Subcutaneous adipose tissue (tissue), 4 donors: ENCODE measurements around the gene OCRL. TPM values are rescaled to one million over a fixed set of nuclear protein-coding genes. Genes with fewer than 3 reads are reported as not detected.

Experiments used
- total RNA-seq, 4 donors: library from RNA; depleted of rRNA; stranded (reverse); fragments of >200 nt; gene quantifications; one replicate each; pipeline ENCODE4 v1.1.0, GENCODE V29; 2016
- TF ChIP-seq, protein P1 (sequence below): fragments of 450-650 bp; IDR thresholded peaks from one replicate; pipeline ENCODE4 v1.5.1; 2016; ENCODE audit warnings: low read depth, mild to moderate bottlenecking, control low read depth, antibody characterized with exemption, moderate library complexity

Gene OCRL
- total RNA-seq, 4 donors from 2014 or later, result 20.3 to 25.7 (median 22.0) TPM

DNA sequence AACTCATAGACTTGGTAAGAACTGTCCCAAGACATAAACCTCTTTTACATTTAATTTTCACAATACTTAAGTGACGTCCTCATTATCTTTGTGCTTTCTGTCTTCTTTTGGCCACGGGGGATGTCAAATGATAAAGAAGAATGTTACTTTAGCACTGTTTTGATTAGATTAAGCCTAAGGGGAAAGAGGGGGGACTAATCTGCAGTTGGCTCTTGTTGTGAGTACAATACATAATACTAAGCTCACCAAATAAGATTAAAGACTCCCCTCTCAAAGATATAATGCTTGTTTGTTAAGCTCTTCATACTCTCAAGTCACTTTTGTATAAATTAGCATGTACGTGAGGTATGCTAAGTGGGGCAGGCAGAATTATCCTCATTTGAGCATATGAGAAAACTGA, 36.5 kb downstream of the OCRL start:
- TF ChIP-seq, protein P1, sequence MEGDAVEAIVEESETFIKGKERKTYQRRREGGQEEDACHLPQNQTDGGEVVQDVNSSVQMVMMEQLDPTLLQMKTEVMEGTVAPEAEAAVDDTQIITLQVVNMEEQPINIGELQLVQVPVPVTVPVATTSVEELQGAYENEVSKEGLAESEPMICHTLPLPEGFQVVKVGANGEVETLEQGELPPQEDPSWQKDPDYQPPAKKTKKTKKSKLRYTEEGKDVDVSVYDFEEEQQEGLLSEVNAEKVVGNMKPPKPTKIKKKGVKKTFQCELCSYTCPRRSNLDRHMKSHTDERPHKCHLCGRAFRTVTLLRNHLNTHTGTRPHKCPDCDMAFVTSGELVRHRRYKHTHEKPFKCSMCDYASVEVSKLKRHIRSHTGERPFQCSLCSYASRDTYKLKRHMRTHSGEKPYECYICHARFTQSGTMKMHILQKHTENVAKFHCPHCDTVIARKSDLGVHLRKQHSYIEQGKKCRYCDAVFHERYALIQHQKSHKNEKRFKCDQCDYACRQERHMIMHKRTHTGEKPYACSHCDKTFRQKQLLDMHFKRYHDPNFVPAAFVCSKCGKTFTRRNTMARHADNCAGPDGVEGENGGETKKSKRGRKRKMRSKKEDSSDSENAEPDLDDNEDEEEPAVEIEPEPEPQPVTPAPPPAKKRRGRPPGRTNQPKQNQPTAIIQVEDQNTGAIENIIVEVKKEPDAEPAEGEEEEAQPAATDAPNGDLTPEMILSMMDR, result no peak

DNA sequence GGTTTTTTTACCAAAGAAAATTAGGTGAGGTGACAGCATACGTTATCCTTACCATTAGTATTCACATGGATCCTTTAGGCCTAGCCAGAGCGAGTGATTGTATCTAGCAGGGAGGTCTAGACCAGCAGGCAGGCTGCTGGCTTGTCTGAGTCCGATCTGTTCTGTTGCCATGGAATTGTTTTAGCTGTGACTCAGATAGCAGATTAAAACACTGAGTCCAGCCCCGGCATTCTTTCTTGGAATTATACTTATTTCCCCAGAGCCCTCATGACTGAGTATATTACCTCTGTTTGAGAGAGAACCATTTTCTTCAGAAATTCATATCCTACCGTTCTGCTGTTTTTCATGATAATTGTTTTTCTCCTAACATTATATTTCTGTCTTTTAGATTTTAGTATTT, 37.4 kb downstream of the OCRL start:
- TF ChIP-seq, protein P1, result no peak

DNA sequence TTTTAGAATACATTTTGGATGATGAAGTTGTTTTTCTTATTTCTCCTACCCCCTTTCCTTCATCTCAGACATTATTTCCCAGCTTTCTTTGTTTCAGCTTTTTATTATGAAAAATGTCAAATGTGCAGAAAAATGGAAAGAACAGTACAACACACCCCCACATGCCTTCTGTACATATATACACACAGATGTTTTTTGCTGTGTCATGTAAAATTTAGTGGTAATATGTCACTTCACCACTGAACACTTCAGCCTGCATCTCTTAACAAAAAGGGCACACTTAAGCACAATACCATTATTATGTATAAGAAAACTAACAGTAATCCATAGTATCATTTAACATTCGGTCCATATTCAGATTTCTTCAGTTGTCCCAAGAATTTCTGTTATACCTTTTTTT, 37.8 kb downstream of the OCRL start:
- TF ChIP-seq, protein P1, result no peak

DNA sequence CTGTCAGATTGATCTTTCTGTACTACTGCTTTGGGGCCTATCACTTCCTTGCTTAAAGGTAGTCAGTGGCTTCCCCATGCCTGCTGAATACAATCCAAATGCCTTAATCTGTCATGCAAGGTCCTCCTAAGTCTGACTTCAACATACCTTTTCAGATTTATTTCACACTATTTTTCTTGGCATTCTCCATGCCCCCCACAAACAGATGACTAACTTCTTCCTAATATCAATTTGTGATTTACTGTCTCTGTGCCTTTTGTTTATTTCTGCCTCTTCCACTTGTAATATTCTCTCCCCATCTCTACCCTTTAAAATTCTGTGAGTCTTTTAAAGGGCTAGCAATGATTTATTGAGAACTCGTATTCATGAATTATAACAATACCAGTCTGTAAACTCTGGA, 41.8 kb downstream of the OCRL start:
- TF ChIP-seq, protein P1, result no peak

DNA sequence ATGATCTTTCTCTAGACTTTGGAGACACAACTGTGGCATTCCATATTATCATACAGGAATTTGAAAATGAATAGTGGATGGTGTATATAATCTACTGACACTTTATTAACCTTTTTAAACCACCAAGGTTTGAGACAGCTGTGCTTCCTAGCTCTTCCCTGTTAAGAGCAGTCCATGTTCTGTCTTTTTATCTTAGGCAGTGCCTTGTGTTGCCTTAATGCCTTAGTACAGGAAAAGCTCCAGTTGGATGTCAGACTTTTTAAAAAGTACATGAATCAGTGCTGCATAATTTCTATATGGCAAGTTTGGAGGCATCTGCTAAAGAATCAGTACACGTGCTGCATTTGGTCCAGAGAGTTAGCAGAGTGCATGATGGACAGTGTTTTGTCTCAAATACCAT, 45.1 kb downstream of the OCRL start:
- TF ChIP-seq, protein P1, result no peak

DNA sequence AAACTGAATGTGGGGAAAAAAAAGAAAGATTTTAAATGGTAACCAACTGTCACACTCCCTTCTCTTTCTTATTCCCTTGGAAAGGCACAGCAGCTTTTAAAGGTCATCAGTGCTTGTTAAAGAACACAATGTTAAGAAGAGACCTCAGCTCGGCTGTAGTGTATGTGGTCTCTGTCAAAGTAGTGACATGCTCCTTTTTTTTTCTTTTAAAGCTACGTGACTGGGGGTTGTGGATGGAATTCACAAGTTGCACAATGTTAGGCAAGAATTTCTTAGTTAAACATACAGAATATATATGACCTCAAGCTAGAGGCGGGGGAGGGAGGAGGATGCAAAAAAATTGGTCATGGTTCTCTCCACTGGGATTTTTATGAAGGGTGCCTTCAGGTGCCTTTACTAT, 45.6 kb downstream of the OCRL start:
- TF ChIP-seq, protein P1, result no peak

DNA sequence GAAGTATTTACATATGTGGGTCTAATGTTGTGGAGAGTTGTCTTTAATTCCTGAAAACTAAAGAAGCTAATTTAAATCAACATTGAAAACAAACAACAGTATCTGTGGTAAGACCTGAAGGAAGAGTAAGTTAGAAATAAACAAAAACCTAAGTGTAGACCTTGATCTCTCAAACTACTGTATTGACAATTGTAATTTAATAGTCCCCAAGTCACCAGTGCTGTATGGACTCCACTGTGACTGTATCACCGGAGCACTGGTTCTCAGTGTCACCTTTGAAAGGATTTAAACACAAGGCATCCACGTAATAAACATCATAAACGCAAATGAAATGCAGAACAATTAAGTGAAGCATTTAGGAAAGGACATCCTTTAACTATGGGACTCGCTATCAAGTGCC, 46.4 kb downstream of the OCRL start:
- TF ChIP-seq, protein P1, result no peak

DNA sequence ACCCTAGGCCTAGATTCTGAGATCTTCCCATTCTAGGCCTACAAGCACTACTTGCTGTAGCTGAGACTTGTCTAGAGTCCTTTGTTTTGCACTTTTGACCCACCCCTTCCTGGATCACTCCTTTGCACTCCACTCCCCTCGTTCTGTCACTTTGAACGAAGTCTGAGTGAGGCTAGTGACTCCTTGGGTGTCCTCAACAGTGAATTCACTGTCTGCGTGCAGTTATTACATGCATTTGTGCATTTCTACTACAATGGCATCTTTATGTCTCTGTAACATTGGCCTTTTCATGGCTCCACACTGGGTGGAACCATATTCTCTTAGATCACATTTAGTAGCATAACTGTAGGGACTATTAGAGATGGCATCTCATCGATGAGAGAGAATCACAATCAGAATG, 50.5 kb downstream of the OCRL start:
- TF ChIP-seq, protein P1, result no peak
